ENCODE measurements around the gene VWA5B1. TPM values are rescaled to one million over a fixed set of nuclear protein-coding genes. Genes with fewer than 3 reads are reported as not detected.

VWA5B1 gene
- total and polyA plus RNA-seq, 2 experiments from 2014 or later = 0.16 to 1.0 TPM

DNA sequence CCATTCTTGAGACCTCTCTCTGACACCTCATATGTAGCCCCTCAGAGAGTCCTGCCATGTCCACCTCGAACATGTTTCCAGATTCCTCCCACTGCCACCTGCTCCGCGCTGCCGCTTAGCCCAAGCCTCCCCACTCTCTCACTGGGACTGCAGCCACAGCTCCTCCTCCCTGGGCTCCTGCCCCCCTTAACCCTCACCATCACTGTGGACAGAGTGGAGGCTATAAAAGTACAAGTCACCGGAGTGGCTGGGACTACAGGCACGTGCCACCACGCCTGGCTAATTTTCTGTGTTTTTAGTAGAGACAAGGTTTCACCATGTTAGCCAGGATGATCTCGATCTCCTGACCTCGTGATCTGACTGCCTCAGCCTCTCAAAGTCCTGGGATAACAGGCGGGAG lies 77.0 kb downstream of the VWA5B1 start:
- no peaks in the 10 kb centered on the region for H3K79me2 ChIP-seq (replicated peaks; ENCODE audit: insufficient read depth)
- H4K20me1 ChIP-seq (replicated peaks; ENCODE audit: insufficient read depth) = no peaks in the 10 kb centered on the region; the same call in 1 of the 2 replicates
- no peaks in the 10 kb centered on the region for H3F3A ChIP-seq (replicated peaks; ENCODE audit: low read depth)
- no peaks in the 10 kb centered on the region; the same call in 2 of the 3 replicates for H3K36me3 Mint-ChIP-seq (ENCODE audit: low read depth)
- peaks cover 84% of the 10 kb centered on the region for H3K27me3 ChIP-seq (ENCODE audit: insufficient read depth)
- H3K4me3 Mint-ChIP-seq = peak overlapping the region; percentile 72; the same call in 1 of the 3 replicates
- no peaks in the 10 kb centered on the region for H3K36me3 ChIP-seq (ENCODE audit: insufficient read depth)
- no peak for DNase-seq (ENCODE audit: low spot score)
- peak overlapping the region; percentile 68; the same call in 1 of the 2 replicates for H3K4me3 ChIP-seq
- H3K9me3 Mint-ChIP-seq = no peaks in the 10 kb centered on the region
- H3K27ac Mint-ChIP-seq = no peak overlapping the region
- ATAC-seq = no peak
- no peak overlapping the region for H3K4me2 ChIP-seq
- H3K27ac ChIP-seq (ENCODE audit: low read depth) = no peak overlapping the region
- H2AFZ ChIP-seq = no peak overlapping the region
- peaks cover 12% of the 10 kb centered on the region for H3K4me1 Mint-ChIP-seq
- TF ChIP-seq POLR2AphosphoS5 (IDR thresholded peaks at IDR 0.05; ENCODE audit: low read depth) = no peak
- TF ChIP-seq, protein P1, sequence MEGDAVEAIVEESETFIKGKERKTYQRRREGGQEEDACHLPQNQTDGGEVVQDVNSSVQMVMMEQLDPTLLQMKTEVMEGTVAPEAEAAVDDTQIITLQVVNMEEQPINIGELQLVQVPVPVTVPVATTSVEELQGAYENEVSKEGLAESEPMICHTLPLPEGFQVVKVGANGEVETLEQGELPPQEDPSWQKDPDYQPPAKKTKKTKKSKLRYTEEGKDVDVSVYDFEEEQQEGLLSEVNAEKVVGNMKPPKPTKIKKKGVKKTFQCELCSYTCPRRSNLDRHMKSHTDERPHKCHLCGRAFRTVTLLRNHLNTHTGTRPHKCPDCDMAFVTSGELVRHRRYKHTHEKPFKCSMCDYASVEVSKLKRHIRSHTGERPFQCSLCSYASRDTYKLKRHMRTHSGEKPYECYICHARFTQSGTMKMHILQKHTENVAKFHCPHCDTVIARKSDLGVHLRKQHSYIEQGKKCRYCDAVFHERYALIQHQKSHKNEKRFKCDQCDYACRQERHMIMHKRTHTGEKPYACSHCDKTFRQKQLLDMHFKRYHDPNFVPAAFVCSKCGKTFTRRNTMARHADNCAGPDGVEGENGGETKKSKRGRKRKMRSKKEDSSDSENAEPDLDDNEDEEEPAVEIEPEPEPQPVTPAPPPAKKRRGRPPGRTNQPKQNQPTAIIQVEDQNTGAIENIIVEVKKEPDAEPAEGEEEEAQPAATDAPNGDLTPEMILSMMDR (conservative IDR thresholded peaks at IDR 0.05; ENCODE audit: low read depth in 2 of 2) = no peak
- TF ChIP-seq, protein P2, sequence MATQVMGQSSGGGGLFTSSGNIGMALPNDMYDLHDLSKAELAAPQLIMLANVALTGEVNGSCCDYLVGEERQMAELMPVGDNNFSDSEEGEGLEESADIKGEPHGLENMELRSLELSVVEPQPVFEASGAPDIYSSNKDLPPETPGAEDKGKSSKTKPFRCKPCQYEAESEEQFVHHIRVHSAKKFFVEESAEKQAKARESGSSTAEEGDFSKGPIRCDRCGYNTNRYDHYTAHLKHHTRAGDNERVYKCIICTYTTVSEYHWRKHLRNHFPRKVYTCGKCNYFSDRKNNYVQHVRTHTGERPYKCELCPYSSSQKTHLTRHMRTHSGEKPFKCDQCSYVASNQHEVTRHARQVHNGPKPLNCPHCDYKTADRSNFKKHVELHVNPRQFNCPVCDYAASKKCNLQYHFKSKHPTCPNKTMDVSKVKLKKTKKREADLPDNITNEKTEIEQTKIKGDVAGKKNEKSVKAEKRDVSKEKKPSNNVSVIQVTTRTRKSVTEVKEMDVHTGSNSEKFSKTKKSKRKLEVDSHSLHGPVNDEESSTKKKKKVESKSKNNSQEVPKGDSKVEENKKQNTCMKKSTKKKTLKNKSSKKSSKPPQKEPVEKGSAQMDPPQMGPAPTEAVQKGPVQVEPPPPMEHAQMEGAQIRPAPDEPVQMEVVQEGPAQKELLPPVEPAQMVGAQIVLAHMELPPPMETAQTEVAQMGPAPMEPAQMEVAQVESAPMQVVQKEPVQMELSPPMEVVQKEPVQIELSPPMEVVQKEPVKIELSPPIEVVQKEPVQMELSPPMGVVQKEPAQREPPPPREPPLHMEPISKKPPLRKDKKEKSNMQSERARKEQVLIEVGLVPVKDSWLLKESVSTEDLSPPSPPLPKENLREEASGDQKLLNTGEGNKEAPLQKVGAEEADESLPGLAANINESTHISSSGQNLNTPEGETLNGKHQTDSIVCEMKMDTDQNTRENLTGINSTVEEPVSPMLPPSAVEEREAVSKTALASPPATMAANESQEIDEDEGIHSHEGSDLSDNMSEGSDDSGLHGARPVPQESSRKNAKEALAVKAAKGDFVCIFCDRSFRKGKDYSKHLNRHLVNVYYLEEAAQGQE (IDR thresholded peaks at IDR 0.05; ENCODE audit: unreplicated experiment) = no peak
- TF ChIP-seq EZH2 (IDR thresholded peaks at IDR 0.05; ENCODE audit: low read depth, unreplicated experiment) = no peak
- TF ChIP-seq, protein P3, sequence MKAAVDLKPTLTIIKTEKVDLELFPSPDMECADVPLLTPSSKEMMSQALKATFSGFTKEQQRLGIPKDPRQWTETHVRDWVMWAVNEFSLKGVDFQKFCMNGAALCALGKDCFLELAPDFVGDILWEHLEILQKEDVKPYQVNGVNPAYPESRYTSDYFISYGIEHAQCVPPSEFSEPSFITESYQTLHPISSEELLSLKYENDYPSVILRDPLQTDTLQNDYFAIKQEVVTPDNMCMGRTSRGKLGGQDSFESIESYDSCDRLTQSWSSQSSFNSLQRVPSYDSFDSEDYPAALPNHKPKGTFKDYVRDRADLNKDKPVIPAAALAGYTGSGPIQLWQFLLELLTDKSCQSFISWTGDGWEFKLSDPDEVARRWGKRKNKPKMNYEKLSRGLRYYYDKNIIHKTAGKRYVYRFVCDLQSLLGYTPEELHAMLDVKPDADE (IDR thresholded peaks at IDR 0.05) = no peak
- TF ChIP-seq STAT1 (IDR thresholded peaks at IDR 0.05; ENCODE audit: unreplicated experiment) = no peak
- TF ChIP-seq ZNF331 (CRISPR knock-in tag; IDR thresholded peaks at IDR 0.05; ENCODE audit: low read depth) = no peak
- no peak for TF ChIP-seq EZH2phosphoT487 (IDR thresholded peaks at IDR 0.05; ENCODE audit: unreplicated experiment)
- TF ChIP-seq, protein P4, sequence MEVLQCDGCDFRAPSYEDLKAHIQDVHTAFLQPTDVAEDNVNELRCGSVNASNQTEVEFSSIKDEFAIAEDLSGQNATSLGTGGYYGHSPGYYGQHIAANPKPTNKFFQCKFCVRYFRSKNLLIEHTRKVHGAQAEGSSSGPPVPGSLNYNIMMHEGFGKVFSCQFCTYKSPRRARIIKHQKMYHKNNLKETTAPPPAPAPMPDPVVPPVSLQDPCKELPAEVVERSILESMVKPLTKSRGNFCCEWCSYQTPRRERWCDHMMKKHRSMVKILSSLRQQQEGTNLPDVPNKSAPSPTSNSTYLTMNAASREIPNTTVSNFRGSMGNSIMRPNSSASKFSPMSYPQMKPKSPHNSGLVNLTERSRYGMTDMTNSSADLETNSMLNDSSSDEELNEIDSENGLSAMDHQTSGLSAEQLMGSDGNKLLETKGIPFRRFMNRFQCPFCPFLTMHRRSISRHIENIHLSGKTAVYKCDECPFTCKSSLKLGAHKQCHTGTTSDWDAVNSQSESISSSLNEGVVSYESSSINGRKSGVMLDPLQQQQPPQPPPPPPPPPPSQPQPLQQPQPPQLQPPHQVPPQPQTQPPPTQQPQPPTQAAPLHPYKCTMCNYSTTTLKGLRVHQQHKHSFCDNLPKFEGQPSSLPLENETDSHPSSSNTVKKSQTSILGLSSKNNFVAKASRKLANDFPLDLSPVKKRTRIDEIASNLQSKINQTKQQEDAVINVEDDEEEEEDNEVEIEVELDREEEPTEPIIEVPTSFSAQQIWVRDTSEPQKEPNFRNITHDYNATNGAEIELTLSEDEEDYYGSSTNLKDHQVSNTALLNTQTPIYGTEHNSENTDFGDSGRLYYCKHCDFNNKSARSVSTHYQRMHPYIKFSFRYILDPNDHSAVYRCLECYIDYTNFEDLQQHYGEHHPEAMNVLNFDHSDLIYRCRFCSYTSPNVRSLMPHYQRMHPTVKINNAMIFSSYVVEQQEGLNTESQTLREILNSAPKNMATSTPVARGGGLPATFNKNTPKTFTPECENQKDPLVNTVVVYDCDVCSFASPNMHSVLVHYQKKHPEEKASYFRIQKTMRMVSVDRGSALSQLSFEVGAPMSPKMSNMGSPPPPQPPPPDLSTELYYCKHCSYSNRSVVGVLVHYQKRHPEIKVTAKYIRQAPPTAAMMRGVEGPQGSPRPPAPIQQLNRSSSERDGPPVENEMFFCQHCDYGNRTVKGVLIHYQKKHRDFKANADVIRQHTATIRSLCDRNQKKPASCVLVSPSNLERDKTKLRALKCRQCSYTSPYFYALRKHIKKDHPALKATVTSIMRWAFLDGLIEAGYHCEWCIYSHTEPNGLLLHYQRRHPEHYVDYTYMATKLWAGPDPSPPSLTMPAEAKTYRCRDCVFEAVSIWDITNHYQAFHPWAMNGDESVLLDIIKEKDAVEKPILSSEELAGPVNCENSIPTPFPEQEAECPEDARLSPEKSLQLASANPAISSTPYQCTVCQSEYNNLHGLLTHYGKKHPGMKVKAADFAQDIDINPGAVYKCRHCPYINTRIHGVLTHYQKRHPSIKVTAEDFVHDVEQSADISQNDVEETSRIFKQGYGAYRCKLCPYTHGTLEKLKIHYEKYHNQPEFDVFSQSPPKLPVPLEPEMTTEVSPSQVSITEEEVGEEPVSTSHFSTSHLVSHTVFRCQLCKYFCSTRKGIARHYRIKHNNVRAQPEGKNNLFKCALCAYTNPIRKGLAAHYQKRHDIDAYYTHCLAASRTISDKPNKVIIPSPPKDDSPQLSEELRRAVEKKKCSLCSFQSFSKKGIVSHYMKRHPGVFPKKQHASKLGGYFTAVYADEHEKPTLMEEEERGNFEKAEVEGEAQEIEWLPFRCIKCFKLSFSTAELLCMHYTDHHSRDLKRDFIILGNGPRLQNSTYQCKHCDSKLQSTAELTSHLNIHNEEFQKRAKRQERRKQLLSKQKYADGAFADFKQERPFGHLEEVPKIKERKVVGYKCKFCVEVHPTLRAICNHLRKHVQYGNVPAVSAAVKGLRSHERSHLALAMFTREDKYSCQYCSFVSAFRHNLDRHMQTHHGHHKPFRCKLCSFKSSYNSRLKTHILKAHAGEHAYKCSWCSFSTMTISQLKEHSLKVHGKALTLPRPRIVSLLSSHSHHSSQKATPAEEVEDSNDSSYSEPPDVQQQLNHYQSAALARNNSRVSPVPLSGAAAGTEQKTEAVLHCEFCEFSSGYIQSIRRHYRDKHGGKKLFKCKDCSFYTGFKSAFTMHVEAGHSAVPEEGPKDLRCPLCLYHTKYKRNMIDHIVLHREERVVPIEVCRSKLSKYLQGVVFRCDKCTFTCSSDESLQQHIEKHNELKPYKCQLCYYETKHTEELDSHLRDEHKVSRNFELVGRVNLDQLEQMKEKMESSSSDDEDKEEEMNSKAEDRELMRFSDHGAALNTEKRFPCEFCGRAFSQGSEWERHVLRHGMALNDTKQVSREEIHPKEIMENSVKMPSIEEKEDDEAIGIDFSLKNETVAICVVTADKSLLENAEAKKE (CRISPR knock-in tag; IDR thresholded peaks at IDR 0.05) = no peak
- no peak for TF ChIP-seq ZNF114 (CRISPR knock-in tag; IDR thresholded peaks at IDR 0.05)
- no peak for TF ChIP-seq CREB1 (CRISPR knock-in tag; IDR thresholded peaks at IDR 0.05; ENCODE audit: low read depth)
- TF ChIP-seq NANOG (IDR thresholded peaks at IDR 0.05; ENCODE audit: borderline replicate concordance) = no peak
- TF ChIP-seq JUNB (IDR thresholded peaks at IDR 0.05; ENCODE audit: unreplicated experiment) = no peak
- H3K27me3 Mint-ChIP-seq (ENCODE audit: insufficient read depth, low read depth, poor library complexity) = peaks cover 51% of the 10 kb centered on the region
- no peaks in the 10 kb centered on the region for H3K9me2 ChIP-seq (ENCODE audit: insufficient read depth)
- H3K4me1 ChIP-seq (ENCODE audit: insufficient read depth) = no peaks in the 10 kb centered on the region

All from GM23338 (cell line).